HFF-Myc (cell line): ENCODE data around the gene WDFY4.

ENCODE experiments used
- DNase-seq: peaks from one replicate; pipeline ENCODE4 v3.0.0-alpha.2; 2011; ENCODE audit warnings: low read depth; ENCODE audit errors: extremely low read depth
- H3K4me3 ChIP-seq: replicated peaks from 2 replicates; pipeline ENCODE4 v1.5.1; 2011; ENCODE audit warnings: low read depth, mild to moderate bottlenecking, control low read depth, low read length
- CTCF ChIP-seq: IDR thresholded peaks from 2 replicates; pipeline ENCODE4 v1.5.1; 2012; ENCODE audit warnings: mild to moderate bottlenecking, low read depth, low read length, control low read depth; ENCODE audit errors: missing control alignments

WDFY4 gene

GRCh38 chr10:48990226-48990625 lies 305.6 kb downstream of the WDFY4 start:
- H3K4me3 ChIP-seq, result no peak overlapping the region
- DNase-seq, result no peak
- no peak for TF ChIP-seq CTCF

GRCh38 chr10:48993627-48994026 lies 309.0 kb downstream of the WDFY4 start:
- TF ChIP-seq CTCF, result no peak
- DNase-seq, result no peak
- H3K4me3 ChIP-seq, result no peak overlapping the region

- no peak for DNase-seq
- H3K4me3 ChIP-seq, result no peak overlapping the region
- TF ChIP-seq CTCF, result no peak
Measured at GRCh38 chr10:48996329-48996728, 311.7 kb downstream of the WDFY4 start.

DNA sequence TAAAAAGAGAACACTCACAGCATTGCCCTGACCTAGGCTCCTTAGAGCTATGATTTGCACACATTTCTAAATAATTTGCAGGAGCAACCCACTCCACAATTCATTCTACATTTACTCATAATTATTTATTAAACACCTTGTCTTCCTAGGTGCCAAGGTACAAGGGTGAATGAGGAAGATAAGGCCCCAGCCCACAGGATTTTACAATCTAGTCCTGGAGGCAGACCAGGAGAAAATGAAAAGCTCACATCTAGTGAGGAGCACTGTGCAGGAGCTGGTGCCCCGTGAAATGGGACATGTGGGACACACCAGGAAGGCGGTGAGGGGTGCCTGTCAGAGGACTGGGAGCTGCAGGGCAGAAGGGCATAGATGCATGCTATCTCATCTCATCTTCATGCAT lies 314.7 kb downstream of the WDFY4 start:
- no peak for DNase-seq
- H3K4me3 ChIP-seq, result no peak overlapping the region
- TF ChIP-seq CTCF, result no peak

GRCh38 chr10:49000437-49001398 lies 316.0 kb downstream of the WDFY4 start:
- no peak overlapping the region for H3K4me3 ChIP-seq
- DNase-seq, result no peak
- TF ChIP-seq CTCF, result no peak

DNA sequence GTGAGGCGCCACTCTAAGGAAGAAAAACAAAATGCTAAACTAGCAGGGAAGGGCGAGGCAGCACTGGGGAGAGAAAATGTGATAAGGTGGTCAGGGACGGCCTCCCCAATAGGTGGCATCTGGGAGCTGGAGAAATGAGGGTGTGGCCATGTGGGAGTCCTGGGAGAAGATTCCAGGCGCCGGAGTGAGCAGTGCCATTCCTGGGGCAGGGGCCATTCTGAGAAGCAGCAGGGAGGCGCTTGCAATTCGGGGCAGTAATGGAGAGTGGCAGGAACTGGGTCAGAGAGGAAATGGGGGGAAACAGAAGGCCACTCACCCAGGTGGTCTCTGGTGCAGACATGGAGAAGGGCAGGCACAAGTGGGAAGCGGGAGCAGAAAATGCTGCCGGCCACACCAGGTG lies 316.7 kb downstream of the WDFY4 start:
- H3K4me3 ChIP-seq, result no peak overlapping the region
- peak; percentile 20 for TF ChIP-seq CTCF
- DNase-seq, result no peak
